Medulla oblongata (tissue), 1 donor: Measurements from ENCODE around the gene TMEM138.

Experiments
- DNase-seq: peaks from one replicate; pipeline ENCODE4 v3.0.0-alpha.2; 2015; ENCODE audit errors: extremely low spot score

TMEM138 gene

GRCh38 chr11:61342207-61342803 is 19.9 kb upstream of the TMEM138 start:
- DNase-seq: no peak

DNA sequence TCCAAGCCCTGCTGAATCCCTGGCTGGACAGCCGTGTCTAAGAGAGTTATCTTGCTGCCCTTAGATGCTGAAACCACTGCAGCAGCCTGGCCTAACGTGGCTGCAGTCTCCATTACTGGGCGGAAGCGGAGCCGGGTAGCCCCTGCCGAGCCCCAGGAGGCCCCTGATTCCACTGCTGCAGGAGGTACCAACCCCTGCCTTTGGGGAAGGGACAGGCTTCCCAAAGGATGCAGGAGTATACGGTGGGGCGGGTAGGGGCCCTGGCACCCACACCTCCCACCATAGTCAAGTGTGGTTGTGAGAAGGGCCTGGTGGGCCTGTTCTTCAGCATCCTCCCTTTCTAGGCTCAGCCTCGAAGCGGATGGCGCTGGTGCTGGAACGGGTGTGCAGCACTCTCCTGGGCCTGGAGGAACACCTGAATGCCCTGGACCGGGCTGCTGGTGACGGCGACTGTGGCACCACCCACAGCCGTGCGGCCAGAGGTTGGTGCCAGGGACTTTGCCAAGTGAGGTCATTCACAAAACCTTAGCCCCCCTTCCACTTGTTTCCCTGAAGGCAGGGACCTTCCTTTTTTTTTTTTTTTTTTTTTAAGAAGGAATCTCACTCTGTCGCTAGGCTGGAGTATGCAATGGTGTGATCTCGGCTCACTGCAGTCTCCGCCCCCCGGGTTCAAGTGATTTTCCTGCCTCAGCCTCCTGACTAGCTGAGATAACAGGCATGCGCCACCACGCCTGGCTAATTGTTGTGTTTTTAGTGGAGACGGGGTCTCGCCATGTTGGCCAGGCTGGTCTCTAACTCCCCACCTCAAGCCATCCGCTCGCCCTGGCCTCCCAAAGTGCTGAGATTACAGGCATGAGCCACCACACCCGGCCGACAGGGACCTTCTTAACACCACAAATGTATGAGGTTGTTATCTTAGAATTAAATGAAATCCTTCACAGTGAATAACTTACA is 18.1 kb upstream of the TMEM138 start:
- no peak for DNase-seq

DNA sequence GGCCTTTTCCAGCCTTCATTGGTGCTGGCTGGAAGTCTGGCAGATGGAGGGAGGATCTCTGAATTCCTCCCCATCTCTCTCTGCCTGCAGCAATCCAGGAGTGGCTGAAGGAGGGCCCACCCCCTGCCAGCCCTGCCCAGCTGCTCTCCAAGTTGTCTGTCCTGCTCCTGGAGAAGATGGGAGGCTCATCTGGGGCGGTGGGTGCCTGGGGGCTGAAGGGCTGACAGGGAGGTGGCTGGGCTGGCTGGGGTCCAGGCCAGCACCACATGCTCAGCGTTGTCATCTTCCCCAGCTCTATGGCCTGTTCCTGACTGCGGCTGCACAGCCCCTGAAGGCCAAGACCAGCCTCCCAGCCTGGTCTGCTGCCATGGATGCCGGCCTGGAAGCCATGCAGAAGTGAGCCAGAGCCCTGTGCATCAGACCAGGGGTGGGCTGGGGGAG is 17.0 kb upstream of the TMEM138 start:
- no peak for DNase-seq

DNA sequence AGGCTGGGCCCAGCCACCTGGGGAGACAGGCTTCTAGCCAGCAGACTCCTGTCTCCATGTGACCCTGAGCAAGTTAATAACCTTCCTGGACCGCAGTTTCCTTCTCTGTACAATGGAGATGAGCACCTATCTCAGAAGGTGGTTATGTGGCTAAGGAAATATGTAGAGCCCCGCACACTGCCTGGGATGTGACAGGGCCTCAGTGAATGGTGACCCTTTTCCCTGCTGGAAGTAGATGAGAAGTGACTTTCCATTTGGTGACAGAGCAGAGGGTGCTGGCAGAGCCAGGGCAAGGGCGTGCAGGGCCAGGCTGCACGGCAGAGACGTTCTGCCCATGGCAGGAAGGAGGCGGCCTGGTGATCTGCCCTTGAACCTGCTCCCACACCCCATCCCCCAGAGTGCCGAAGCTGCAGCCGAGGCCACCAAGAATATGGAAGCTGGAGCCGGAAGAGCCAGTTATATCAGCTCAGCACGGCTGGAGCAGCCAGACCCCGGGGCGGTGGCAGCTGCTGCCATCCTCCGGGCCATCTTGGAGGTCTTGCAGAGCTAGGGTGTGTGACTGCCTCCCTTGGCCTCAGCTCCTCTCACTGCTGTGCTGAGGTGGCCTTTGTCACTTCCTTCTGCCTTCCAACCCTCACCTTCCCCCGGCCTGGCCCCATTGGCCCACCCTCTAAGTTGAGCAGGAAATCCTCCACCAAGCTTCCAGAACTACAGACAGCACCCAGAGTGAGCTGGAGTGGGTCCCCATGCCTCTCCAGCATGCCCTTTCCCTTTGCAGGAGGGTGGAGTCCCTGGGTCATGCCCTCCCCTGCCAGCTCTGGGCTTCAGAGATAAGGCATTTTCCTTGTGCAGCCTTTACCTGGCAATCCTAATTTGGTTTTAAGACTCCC is 16.0 kb upstream of the TMEM138 start:
- DNase-seq: no peak

GRCh38 chr11:61347916-61348461 is 14.2 kb upstream of the TMEM138 start:
- DNase-seq: no peak

- DNase-seq: no peak
These were observed 12.9 kb upstream of the TMEM138 start for GRCh38 chr11:61349189-61349751.

DNA sequence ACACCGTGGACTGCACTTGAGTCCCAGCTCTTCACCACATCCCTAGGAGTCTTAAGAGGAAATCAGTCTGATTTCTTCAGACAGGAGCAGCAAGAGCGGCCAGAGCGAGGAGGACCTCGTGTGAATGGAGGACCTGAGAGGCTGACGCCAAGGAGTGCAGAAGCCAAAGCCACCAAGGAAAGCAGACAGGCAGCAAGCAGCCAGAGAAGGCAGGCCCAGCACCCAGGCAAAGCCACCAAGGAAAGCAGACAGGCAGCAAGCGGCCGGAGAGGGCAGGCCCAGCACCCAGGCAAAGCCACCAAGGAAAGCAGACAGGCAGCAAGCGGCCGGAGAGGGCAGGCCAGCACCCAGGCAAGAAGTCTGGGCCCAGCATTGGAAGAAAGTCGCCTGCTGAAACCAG is 12.3 kb upstream of the TMEM138 start:
- no peak for DNase-seq

DNA sequence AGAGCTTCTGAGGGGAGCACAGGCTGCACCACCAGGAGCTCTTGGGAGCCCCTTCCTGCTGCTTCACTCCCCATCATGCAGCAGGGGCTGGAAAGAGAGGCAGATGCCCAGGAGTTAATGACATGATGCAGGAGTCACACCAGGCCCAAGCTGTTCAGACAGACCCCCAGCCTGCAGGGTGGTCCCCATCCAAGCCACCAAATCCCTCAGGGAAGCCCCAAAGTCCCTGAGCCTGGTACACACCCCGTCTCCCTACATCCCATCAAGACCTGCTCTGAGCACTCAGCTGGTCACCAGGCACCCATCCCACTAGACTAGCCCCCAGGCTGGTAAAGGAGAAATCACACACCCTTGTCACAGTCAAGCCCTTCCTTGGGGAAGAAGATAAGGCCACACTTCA is 11.8 kb upstream of the TMEM138 start:
- no peak for DNase-seq

GRCh38 chr11:61350803-61351202 is 11.4 kb upstream of the TMEM138 start:
- DNase-seq: no peak

DNA sequence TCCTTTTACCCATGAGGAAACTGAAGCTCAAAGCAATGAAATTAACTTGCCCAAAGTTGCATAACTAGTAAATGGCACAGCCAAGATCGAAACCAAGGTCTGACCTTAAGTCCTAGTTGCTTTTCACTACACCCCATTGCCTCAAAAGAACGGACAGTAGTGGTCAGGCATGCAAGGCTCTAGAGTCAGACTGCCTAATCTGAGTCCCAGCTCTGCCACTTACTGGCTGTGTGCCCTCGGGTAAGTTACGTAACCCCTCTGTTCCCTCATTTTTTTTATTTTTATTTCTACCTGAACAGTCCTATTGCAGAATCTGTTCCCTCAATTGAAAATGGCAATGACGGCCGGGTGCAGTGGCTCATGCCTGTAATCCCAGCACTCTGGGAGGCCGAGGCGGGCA is 10.1 kb upstream of the TMEM138 start:
- DNase-seq: no peak

DNA sequence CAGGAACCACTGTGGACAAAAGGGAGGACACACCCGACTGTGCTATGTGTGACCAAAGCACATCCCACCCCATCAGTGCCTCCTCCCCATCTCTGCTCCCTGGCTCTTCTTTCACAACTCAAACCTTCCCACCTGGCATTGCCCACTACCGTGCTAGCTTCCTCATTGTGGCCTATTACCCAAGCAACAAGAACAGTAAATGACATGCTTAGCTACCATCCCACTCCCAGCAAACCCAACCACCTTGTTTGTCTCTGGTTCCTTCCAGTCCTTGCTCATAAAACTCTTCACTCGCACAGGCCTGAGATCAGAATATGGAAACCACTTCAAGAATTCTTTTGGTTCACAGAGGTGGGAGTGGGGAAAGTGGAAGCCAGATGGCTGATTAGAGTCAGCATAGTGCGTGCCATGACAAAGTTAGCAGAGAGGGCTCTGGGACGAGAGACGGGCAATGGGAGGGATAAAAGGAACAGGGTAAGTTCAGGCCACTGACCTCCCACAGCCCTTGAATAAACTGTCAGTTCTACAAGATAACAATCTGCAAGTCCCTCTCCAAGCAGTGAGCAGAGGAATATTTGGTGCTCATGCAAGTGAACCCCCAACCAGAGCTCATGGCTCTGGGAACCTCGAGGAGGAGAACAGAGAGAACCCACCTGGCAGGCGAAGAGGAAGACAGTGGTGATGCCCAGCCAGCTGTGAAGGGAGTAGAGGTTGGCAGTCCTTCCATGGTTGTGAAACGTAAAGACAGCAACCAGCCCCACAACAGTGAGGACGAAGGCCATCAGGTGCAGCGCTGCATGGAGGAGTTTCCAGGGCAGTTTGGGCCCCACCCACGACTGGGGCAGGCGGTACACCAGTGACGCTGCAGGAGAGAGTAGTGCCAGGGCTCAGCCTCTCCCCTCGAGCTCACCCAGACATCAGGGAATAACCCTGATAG is 8.8 kb upstream of the TMEM138 start:
- no peak for DNase-seq

DNA sequence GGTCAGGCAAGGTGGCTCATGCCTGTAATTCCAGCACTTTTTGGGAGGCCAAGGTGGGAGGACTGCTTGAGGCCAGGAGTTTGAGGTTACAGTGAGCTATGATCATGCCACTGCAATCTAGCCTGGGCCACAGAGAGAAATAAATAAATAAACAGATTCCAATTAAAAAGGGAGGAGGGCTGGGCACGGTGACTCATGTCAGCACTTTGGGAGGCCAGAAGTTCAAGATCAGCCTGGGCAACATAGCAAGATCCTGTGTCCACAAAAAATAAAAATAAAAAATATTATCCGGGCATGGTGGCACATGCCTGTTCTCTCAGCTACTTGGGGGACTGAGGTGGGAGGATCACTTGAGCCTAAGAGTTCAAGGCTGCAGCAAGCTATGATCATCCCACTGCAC is 8.0 kb upstream of the TMEM138 start:
- DNase-seq: no peak

GRCh38 chr11:61356706-61357105 is 5.5 kb upstream of the TMEM138 start:
- DNase-seq: no peak

DNA sequence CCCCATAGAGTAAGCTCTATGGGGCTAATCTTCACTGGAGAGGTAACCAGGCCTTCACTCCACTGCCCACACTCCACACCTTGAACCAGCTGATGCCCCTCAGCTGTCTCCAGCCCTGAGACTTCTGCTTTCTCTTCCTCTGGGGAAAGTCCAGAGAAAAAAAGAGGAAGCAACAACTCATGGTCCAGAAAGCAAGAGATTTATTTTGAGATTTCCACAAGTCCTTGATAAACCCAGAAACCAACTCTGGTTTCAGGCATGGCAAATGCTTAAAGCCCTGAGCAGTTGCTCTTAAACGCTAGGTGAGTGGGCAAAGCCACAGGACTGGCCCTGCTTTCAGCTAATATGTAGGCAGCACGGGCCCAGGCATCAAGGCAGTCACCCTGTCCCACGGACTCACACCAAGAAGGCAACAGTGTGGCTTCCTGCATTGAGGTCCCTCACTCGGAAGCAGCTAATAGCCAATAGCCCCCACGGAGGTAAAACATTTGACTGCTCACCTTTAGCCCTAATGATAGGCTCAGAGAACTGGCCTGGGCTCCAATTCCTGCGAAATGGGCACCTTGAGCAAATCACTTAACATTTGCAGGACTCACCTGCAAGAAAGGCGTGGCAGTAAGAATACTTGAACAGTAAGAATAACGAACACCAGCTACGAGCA is 4.8 kb upstream of the TMEM138 start:
- DNase-seq: peak; percentile 77

GRCh38 chr11:61357894-61358239 is 4.3 kb upstream of the TMEM138 start:
- no peak for DNase-seq

DNA sequence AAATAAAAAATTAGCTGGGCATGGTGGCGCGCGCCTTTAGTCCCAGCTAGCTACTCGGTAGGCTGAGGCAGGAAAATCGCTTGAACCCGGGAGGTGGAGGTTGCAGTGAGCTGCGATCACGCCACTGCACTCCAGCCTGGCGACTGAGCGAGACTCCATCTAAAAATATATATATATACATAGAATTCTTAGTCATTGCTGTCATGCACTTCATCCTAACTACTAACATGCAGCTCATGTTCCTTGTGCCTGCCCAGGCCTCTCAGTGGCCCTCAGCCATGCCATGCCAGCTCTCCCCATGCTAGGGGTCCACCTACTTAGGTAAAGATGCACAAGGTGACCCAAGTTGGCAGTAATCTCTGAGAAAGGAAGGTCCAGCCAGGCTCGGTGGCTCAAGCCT is 3.6 kb upstream of the TMEM138 start:
- DNase-seq: no peak

DNA sequence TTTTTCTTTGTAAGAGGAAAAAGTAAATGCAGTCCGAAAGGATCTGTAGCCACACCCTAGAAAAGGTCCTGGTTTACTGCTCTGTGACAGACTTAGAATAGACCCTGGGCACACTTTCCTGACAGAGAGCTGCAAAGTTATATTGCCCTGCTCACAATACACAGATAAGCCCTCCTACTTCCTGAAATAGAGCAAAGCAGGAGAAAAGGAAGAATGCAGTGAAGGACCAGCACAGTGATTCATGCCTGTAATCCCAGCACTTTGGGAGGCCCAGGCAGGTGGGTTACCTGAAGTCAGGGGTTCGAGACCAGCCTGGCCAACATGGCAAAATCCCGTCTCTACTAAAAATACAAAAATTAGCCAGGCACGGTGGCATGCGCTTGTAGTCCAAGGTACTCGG is 2.7 kb upstream of the TMEM138 start:
- no peak for DNase-seq

DNA sequence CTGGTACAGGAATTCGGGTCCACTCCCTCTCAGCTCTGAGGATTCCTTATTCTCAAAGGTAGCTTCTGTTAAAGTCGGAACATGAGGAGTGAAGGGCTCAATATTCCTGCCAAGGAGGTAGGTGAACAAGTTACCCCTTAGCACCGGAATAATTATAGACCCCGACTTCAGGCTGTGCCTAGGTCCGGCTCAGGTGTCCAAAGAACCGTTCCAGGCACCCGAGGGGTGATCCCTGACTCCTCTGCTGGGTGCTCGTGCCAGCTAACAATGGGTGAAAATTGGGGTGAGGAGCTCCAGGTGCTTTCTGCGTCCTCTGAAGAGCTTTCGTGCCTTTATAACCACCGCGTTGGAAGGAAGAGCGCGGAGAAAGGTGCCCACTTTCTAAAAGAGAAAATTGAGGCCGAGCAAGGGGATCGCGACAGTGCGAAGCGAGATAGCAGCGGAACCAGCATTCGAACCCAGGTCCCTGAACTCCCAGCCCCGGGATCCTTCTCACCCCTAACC is 885 bp upstream of the TMEM138 start:
- DNase-seq: no peak

DNA sequence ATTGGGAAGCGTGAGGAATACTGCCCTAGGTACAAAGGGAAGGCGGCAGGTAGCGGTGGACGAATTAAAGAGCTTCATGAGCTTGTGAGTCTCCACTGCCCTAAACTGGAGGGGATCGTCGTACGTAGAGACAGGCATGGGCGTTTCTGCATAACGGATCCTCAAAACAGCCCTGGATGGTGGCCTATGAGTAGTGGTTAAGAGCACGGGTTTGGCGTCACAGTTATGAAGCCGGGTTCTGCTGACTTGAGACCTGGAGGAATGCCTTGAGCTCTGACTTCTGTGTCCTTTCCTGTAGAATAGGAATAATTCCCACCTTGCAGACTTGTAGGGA is 335 bp downstream of the TMEM138 start:
- no peak for DNase-seq
